Pulmonary artery endothelial cell (primary cell): ENCODE data around the gene CACNA2D4. TPM values are rescaled to one million over a fixed set of nuclear protein-coding genes. Genes with fewer than 3 reads are reported as not detected.

ENCODE experiments used
- DNase-seq: peaks from one replicate; pipeline ENCODE4 v3.0.0-alpha.2; 2011; ENCODE audit warnings: low read depth, low spot score
- total RNA-seq: library from RNA; depleted of rRNA; stranded (reverse); fragments of >200 nt; gene quantifications from 2 replicates; pipeline ENCODE4 v1.2.3, GENCODE V29; 2014

The CACNA2D4 gene
- total RNA-seq, 1 donor from 2014 or later, result 0.46 TPM

DNA sequence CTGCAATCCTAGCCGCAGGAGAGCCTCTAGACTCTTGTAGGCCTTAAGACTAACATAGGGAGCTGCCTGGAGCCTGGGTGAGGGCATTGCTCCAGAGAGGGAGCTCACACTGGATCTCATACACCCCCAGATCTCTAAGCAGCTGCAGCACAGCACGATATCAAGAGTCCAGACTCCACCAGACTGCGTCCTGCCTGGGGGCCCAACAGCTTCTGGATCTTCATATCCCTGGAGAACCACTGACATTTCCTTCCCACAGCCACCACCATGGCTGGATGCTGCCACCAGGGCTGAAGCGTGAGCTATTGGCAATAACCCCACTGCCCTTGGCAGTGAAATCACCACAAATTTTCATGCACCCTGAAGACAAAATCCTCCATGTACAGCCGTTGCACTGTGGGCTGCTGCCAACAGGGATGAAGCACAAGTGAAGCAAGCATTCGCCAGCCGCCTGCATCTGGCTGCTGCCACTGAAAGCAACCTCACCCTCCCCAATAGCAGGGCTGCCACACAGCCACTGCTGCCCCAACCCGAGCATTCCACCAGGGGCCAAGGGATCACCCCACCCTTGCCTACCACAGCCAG lies 28.2 kb downstream of the CACNA2D4 start:
- DNase-seq, result no peak

DNA sequence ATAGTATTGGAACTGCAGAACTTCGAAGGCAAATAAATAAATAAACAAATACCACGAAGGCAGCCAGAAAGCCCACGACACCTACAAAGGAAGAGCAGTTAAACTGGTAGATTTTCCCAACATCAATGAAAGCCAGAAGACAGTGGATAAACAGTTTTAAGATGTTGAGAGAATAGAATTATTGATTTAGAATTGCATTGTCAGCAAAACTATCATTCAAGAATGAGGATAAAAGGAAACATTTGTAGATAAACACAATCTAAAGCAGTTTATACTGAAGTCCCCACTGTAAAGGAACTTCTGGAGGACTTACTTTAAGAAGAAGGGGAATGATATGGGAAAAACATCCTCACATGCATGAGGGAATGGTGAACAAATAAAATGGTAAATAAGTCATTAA lies 29.5 kb downstream of the CACNA2D4 start:
- DNase-seq, result no peak

DNA sequence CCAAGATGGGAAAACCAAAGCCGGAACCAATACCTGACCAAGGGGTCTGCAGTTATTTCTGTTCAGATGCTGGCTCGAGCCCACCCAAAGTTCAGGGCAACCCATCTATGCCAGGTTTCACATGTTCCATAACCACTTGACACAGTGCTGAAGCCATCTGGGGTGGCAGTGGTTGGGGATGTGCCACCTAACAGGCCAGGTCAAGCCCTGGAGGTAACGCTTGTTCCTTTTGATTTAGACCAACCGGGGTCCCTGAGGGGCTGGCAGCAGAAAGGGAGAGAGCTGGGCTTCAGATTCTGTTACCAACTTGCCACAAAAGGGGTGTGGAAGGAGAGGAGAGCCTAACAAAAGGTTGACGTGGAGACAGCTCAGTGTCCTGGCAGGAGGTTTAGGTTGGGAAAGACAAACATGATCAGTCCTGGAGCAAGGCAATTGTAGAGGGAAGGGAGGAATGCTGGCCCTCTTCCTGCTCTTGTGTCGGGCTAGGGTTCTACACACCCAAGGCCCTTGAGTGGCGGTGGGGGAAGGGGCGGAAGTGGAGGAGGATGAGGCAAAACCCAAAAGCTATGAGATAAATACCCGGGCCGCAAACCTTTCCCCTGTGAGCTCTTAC lies 31.9 kb downstream of the CACNA2D4 start:
- no peak for DNase-seq

DNA sequence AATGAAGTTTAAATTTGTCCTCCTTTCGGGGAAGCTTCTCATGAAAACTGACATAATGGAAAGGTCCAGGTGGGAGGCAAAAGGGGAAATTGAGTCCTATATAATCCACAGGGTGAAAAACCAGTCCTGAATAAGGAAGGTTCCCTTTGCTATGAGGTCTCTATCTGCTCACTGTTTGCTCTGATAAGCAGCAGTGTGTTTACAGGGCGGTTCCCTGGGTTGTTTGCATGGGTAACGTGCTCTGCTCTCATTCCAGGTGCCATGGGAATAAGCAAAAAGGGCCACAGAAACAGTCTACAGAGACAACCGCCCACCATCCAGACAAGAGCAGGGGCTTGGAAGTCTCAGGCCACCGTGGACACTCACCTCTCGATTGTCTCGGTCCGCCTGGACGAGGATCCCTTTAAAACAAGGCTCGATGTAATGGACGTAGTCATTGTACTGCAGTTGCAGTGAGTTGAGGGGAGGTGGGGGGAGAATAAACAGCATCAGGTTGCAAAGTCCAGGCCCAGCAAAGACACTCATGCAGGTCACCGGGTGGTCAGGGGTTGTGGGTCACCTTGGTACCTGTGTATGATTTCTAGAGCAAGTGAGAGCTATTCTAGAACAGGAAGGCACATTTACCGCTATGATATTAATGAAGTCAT lies 32.7 kb downstream of the CACNA2D4 start:
- no peak for DNase-seq

DNA sequence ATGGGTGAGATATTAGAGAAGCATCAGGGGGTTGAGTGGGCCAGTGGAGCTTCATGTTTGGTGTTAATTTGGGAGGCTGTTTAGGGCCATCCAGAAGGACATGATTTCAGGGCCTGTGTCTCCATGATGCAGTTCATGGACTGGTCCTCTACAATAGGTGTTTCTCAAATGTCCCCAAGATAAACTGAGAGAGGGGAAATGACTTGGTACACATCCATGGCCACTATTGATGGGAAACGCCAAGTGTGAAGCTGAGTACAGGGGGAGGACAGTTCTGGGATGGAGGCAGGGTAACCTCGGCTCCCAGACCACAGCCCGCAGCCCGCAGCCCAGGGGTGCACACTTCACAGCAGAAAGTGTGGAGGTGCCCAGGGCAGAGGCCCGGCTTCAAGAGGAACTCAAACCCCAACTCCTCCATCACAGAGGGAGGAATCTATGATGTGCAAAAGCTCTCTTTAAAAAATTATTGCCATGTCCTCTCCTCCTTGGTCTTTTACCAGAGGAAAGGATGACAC lies 33.3 kb downstream of the CACNA2D4 start:
- no peak for DNase-seq

DNA sequence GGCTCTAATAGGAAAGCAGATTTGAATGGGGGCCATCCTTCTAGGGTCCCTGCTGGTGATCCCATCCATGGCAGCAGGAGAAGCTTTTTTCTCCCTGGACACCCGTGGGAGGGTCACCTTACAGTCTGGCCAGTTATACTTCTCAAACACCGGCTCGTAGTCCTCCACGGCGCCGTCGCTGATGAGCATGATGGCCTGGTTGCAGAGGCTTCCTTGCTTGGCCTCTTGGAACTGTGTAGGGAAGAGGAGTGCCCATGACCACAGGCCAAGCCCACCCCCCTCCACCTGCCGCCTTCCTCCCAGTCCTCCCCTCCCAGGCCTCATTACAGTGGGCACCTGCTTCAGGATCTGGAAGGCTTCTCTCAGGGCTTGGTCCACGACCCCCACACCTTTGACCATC lies 33.8 kb downstream of the CACNA2D4 start:
- DNase-seq, result no peak

DNA sequence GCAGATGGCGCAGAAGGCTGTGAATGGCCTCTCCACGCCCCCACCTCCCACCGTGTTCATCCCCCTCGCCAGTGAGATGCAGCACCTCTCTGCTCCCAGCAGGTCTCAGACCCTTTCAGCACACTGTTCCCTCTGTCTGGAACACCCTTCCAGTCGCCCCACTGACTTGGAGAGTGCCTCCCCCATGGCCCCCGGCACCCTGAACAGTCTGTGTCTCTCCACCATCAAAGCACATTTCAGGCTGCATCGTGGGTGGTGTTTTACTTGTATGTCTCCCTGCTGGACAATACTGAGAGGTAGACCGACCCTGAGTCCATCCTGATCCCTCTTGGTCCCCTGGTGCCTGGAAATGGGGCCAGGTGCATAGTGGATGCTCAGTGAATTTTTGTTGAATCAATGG lies 34.9 kb downstream of the CACNA2D4 start:
- DNase-seq, result no peak

DNA sequence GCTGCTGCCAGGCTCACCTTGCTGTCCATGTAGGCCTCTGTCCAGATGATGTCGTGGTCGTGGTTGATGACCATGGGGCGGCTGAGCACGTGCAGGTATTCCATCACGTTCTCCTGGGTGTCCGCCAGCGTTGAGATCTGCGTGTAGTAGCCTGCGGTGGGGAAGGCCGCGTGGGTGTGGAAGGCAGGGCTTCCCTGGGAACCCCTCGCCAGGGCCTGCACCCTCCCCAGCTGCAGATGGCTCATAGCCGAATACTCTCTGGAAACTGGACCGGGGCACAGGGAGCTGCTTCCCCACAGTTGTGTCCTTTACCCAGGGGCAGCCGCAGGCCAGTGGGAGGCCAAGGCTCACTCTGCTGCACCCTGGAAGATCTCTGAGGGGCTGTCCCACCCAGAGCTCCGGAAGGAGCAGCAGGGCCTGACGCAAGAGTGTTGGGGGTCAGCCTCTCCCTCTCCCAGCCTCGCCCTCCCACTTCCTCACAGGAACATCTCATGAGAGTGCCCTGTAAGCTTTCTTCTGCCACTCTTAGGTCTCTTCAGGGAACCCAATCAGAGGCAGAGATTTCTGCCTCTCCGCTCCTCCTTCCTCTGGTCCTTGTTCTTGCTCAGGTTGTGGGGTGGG lies 35.5 kb downstream of the CACNA2D4 start:
- DNase-seq, result no peak

DNA sequence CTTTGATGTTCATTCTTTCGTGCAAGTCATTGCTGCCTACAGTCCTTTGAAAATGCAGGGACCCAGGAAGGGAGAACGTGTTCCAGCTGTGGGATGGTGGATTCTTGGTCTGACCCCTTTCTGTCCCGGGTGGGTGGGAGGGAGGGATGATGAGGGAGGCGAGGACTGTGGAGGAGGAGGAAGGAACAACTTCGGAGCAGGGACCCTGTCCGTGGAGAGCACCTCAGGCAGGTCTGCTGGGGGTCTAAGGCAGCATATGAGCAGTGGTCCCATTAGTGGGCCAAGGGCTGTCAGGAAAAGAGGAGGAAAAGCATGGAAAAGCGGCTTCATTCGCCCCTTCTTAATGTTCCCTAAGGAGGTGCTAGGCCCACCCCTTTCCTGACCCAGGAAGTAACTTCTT lies 36.0 kb downstream of the CACNA2D4 start:
- DNase-seq, result no peak

DNA sequence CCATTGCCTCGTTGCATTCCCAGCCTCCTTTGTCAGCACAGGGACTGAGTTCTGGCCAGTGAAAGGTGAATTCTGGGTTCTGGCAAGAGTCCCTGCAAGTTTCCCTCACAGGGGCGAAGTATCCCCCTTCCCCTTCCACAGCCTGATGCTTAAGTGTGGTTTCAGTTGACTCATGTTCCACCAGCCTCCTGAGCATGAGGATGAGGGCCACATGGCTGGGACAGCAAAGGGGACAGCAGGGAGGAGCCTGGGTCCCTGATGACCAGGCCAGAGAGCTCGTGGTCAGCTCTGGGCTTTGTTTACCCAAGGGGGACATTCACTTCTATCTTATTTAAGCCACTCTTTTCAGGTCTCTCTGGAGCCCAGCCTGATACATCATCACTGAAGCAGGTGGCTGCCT lies 36.5 kb downstream of the CACNA2D4 start:
- no peak for DNase-seq

DNA sequence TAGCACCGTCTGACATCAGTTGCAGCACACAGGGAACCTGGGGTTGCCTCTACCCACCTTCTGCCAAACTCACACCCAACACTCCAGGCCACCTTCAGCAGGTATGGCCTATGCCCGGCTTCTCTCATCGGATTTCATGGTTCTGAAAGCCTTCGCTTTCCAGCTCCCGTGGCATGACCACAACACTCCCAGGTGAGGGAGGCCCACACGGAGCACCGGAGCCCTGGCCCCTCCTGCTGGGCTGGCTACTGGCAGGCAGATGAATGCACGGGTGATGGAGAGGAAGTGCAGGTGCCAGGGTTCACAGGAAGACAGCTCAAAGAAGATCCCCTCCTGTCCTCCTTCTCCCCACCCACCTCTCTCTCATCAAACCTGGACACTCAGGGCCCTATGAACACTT lies 37.2 kb downstream of the CACNA2D4 start:
- no peak for DNase-seq

DNA sequence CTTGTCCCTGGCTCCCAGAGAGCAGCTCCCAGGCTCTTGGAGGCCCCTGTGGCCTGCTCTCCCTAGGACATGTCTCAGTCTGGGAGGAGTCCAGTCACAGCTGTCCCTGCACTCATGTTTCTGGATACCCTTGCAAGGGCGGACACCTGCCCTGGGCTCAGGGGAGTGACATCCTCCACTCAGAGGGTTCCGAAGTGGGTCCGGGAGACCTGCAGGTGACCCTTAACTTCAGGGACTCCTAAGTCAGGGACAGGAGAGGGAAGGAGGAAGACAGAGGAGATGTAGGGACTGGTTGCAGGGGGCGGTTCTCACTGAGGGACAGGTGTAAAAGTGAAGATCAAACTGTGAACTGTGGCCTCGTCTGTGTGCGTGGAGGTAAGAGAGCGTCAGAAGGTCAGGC lies 37.6 kb downstream of the CACNA2D4 start:
- DNase-seq, result no peak

DNA sequence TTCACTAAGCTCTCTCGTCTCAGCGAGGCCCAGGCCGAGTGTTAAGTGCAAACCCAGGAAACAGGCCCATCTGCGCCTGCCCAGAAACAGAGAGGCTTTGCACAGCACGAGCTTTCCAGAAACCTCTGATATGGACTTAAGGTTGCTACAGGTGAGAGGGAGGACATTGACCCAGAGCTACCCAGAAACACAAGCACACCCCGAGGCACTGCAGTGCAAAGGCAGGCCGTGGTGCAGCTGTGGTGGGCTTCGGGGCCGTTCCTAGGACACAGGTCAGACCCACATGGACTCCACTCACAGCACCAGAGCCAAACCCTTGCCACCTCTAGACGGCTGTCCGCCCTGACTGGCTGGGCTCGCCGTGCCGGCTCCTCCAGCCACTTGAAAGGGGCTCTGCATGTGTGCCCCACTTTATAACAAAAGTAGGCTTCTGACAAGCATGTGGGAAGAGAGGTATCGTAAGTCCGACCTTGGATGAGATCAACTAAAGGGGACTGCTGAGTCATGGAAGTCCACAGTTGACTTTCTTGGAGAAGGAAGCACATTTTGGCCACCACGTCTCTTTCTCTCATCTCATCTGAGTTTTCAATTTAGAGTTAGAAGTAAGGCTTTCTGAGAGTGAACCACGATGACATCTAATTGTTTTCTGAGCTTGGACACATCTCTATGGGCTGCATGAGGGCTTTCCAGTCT lies 38.2 kb downstream of the CACNA2D4 start:
- DNase-seq, result no peak

DNA sequence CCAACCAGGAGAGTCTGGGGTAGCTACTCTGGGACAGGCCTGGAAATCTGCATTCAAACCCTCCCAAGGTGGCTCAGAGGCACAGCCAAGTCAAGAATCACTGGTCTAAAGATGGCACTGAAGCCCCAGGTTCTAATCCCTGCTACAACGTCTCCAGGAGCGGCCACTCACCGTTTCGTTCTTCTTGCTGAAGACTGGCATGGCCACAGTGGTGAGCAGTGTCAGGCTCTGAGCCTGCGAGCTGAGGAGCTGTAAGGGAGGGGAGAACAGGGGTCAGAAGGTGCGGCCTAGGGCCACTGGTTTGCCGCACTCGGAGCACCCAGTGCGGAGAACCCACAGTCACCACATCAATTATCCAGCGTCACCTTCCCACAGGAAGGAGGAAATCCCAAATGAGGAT lies 38.8 kb downstream of the CACNA2D4 start:
- DNase-seq, result no peak

DNA sequence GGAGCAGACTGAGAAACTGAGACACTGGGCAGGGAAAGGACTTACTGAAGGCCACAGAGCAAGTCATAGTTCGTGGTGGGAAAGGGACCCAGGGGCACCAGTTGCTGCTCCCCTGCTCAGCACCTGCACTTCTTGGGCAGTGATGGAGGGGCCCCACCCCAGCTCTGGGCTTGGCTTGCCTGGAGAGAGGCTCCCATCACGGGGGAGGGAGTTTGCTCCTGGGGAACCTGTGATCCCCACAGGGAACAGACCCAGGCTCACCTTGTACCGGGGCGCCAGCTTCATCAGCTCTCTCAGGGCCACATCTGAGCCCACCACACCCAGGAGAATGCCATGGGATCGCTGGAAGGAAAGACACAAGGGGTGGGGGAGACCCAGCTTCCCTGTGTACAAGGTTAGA lies 39.8 kb downstream of the CACNA2D4 start:
- no peak for DNase-seq

DNA sequence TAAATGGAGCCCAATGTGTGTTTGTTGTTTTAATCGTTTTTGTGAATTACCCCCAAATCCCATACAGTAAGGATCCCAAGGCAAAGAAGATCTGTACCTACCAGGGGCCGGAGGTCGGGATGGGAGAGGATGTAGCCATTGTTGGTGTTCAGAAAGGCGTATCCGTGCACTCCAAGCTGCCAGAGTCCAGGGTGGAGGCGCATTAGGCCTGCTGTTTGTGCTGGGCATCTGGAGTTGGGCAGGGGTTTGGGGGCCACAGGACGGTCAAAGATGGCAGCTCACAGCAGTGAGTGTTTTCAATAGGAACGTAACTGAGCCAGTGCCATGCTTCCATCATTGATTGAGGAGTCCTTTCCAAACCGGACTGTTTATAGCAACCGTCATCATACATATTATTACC lies 40.2 kb downstream of the CACNA2D4 start:
- no peak for DNase-seq

DNA sequence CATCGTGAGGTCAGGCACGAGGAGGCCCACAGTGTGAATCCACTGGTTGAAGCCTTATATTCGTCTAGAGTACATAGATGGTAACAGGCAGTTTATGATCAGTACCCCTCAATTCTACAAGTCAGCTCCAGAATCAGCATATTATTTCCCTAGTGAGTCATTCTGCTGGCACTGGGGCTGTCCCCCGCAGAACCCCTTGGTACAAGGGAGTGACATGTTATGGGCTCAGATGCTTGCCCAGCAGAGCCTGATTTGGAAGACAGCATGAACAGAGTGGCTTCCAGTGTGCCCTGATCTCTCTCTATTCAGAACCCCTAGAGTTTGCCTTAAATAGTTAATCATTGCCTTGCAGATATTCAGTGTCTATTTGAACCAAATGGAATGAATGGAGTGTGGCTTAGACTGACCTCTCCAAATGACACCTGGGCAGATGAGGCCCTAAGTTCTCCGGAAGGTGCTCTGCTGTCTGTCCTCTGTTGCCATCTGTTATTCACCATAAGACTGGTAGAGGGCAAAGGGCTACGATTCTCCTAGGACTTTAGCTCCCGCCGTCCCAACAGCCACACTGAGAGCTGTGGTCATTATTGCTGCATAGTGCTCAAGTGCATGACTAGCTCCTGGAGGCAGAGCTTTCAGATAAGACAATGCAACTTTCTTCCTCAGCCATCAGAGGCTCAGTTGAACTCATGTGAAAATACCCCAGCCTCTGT lies 41.1 kb downstream of the CACNA2D4 start:
- DNase-seq, result no peak

DNA sequence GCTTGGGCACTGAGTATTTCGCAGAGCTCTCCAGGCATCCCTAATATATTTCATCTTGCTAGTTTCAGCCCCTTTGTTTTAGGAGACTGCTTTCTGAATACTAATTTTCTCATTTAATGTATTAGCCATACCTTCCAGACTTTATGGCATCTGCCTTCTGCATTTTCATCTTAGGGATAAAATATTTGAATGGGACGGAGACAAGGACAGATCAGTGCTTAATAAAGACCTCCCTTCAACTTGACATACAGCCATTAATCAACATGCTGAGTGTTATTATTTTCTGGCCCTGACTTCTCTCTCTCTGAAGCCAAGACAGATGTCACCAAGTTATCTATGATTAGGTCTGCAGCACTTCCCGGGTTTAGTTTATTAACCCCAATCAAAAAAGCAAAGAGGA lies 42.4 kb downstream of the CACNA2D4 start:
- DNase-seq, result no peak

DNA sequence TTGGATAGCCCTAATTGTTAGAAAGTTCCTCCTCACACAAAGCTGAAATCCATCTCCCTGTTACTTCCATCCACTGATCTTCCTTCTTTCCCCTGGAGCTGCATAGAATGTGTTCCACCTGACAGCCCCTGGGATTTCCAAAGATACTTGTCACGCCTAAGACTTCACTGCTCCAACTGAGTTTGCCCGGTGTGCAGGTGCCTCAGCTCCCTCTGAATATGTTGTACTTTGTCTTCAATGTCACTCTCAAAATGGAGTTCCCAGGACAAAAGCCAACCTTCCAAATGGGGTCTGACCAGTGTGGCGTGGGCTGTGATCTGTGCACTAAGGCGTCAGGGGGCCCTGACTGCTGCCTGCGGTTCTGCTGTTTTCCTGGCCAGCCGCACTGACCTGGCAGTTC lies 42.8 kb downstream of the CACNA2D4 start:
- DNase-seq, result no peak

DNA sequence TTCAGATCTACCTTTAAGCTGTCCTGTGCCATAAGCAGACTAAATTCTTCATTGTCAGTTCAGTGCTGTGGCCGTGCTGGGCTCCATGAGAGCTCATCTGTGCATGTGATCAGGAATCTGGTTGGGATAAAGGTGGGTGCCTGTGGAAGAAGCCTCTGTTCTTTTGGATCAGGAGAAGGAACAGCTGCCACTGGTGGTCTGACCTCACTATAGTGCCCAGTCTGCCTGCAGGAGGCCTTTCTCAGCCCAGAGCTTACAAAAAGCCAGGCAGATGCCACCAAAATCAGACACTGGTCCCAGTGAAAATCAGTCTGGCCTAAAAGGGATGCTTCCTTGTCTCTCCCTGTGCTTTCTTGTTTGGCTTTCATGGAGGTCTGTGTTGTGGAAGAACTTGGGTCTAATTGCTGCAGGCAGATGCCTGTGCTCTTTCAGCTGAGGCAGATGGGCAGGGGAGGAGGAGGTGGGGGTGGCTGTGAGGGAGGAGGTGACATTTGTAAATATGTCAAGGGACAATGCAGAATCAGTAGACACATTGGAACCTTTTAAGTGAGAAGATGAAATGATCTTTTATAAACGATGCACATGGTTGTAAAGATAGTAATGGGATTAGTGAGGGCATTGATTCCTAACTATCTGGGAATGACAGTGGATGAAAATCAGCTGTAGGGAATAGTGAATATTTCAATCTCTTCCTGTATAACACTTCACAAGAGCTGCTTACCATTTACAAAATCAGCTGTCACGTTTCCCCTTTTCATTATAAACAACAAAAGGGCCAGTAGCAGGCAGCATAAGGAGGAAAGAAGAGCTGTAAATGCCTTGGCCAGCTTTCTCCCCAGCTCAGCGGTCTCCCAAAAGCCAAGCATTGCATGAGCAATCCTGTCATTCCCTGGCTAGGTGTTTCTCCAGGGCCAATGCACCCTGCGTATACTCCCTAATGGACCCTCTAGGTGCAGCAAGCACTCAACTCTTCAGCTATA lies 44.6 kb downstream of the CACNA2D4 start:
- no peak for DNase-seq
